HG03460 (cell line): ENCODE measurements around the gene SPOP.

Experiments
- ATAC-seq: cut with Tn5 transposase; IDR thresholded peaks from one replicate; pipeline ENCODE4 v1.9.1; 2021; ENCODE audit not compliant: unreplicated experiment

SPOP gene

GRCh38 chr17:49588726-49589576 is 88.9 kb downstream of the SPOP start:
- no peak for ATAC-seq

GRCh38 chr17:49588312-49588711 is 89.6 kb downstream of the SPOP start:
- no peak for ATAC-seq

GRCh38 chr17:49587366-49588073 is 90.4 kb downstream of the SPOP start:
- no peak for ATAC-seq

- no peak for ATAC-seq
Observed at GRCh38 chr17:49585422-49586027, 92.4 kb downstream of the SPOP start.

- no peak for ATAC-seq
Observed at GRCh38 chr17:49583889-49584288, 94.0 kb downstream of the SPOP start.

- ATAC-seq: no peak
Observed at GRCh38 chr17:49583226-49583625, 94.7 kb downstream of the SPOP start.

- ATAC-seq: no peak
Observed at GRCh38 chr17:49582789-49583188, 95.1 kb downstream of the SPOP start.

GRCh38 chr17:49582055-49582722 is 95.7 kb downstream of the SPOP start:
- no peak for ATAC-seq

GRCh38 chr17:49581648-49581998 is 96.3 kb downstream of the SPOP start:
- no peak for ATAC-seq

- ATAC-seq: no peak
Observed at GRCh38 chr17:49580981-49581647, 96.8 kb downstream of the SPOP start.

GRCh38 chr17:49580055-49580721 is 97.7 kb downstream of the SPOP start:
- ATAC-seq: no peak

GRCh38 chr17:49579522-49579921 is 98.4 kb downstream of the SPOP start:
- ATAC-seq: no peak

GRCh38 chr17:49578952-49579500 is 98.9 kb downstream of the SPOP start:
- ATAC-seq: no peak

- no peak for ATAC-seq
Observed at GRCh38 chr17:49578414-49578813, 99.5 kb downstream of the SPOP start.

GRCh38 chr17:49577963-49578362 is 99.9 kb downstream of the SPOP start:
- ATAC-seq: no peak

GRCh38 chr17:49577650-49577934 is 100.3 kb downstream of the SPOP start:
- ATAC-seq: no peak

GRCh38 chr17:49576917-49577649 is 100.8 kb downstream of the SPOP start:
- ATAC-seq: no peak

- ATAC-seq: no peak
Observed at GRCh38 chr17:49576088-49576916, 101.6 kb downstream of the SPOP start.

GRCh38 chr17:49575679-49576087 is 102.2 kb downstream of the SPOP start, which contains the start of gene NXPH3:
Gene NXPH3, plus strand, starts transcription at chr17:49575871. Its CDS starts 349 bp downstream, at chr17:49576220.
- no peak for ATAC-seq
